T follicular helper cell (primary cell): ENCODE results near the gene FAM170B.

Experiments
- DNase-seq: peaks from one replicate; pipeline ENCODE4 v3.0.0-alpha.2; 2020; ENCODE audit warnings: low read depth

FAM170B gene

DNA sequence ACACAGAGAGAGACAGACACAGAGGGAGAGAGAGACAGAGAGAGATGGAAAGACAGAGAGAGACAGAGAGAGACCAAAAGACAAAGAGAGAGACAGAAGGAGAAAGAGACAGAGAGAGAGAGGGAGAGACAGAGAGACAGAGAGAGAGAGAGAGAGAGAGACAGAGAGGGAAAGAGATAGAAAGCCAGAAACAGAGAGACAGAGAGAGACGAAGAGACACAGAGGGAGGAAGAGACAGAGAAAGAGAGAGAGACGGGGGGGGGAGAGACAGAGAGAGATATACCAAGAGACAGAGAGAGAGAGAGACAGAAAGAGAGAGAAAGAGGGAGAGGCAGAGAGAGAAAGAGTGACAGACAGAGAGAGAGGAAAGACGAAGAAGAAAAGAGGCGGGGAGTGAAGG lies 28.7 kb downstream of the FAM170B start:
- no peak for DNase-seq

- no peak for DNase-seq
These were observed 29.5 kb downstream of the FAM170B start for GRCh38 chr10:49104323-49104722.

DNA sequence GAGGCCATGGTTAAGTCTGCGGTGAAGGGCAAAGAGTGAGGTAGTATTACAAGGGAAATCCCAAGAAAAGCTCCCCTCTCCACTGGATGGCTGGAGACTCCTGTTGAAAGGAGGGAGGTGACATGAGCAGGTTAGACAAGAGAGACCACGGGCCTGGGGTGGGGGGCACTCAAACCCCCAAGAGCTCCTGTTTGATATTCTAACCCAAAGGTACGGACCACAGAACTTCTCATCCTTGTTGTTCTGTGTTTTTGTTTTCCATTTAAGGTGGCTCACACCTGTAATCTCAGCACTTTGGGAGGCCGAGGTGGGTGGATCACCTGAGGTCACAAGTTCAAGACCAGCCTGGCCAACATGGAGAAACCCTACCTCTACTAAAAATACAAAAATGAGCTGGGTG lies 30.1 kb downstream of the FAM170B start:
- DNase-seq = no peak

- no peak for DNase-seq
These were observed 34.8 kb downstream of the FAM170B start for GRCh38 chr10:49099046-49099445.

GRCh38 chr10:49096890-49097445 lies 36.9 kb downstream of the FAM170B start:
- DNase-seq = no peak

- no peak for DNase-seq
These were observed 39.2 kb downstream of the FAM170B start for GRCh38 chr10:49094646-49095045.

- DNase-seq = no peak
These were observed 39.9 kb downstream of the FAM170B start for GRCh38 chr10:49093922-49094321.

GRCh38 chr10:49092477-49092876 lies 41.3 kb downstream of the FAM170B start:
- DNase-seq = no peak

DNA sequence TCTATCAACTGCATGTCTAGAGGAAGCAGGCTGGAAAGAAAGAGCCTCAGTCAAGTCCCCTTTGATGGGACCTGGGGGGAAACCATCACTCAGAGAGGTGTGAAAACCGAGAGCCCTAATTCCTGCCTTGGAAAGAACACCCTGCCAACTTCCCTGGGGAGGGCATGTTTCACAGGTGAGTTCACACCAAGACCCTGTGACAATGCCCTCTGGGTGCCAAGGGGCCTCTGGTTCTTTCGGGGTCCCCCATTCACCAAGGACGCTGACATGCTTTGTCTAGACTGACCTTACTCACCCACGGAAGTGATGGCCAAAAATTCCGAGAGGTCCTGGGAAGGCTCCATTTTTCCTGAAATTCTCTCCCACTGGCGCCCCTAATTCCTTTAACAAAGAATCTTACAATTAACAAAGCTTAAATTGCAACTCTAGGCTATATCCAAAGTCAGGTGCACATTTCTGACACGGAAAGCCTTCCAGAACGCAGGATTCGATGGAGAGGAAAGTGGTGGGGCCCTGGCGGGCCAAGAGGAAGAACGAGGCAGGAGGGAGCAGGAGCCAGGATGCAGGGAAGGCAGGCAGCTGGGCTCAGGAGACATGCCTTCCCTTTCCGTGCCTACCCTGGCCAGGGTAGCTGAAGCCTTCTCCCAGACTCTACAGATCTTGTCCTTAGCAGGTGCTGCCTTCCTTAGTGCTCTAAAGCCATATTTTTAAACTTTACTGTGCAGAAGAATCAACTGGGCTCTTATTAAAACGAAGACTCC lies 42.2 kb downstream of the FAM170B start:
- DNase-seq = no peak

DNA sequence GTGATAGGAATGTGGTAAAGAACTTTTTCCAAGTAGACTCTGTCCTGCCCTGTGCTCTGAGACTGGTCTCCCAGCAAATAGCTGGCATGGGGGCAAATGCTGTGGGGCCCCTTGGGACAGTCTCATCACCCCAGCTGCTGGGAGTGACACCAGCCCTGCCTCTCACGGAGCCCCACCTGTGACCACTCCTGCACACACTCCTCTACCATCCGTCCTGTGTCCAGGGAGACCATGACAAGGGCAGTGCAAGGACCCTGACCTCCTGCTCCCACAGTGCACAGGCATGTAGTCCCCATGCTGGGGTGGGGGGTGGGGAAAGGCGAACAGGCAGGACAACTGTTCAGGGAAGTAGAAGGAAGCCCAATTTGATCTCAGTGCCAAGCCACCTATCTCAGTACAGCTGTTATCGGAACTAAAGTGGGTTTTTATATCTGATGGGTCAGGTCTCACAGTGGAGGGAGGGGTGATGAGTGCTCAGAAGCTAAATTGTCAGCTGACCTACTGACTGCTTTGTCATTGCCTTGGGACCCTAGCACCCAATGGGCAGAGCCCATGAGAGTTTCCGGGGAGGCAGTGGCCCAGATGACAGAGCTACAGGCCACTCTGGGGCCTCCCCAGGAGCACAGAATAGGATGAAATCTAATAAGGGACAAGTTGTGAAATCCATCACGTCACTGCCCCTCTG lies 43.0 kb downstream of the FAM170B start:
- no peak for DNase-seq

DNA sequence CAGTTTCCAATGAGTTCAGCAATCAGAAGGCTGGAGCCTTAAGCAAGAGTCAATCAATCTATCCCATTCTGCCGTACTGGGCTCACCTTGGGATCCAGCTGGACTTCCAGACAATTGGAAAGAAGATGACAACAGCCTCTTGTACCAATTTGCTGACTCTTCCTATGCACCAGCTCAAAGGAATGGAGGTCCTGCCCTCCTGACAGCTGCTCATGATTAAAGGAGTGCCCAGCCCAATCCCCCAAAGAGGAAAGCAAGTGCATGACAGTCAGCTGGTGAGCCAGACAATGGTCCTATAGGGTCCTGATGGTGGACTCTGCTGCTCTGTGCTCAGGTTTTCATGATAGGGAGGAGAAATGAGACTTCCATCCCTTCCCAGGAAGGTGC lies 43.6 kb downstream of the FAM170B start:
- no peak for DNase-seq

- no peak for DNase-seq
These were observed 44.1 kb downstream of the FAM170B start for GRCh38 chr10:49089557-49090188.

GRCh38 chr10:49089152-49089551 lies 44.7 kb downstream of the FAM170B start:
- DNase-seq = no peak

DNA sequence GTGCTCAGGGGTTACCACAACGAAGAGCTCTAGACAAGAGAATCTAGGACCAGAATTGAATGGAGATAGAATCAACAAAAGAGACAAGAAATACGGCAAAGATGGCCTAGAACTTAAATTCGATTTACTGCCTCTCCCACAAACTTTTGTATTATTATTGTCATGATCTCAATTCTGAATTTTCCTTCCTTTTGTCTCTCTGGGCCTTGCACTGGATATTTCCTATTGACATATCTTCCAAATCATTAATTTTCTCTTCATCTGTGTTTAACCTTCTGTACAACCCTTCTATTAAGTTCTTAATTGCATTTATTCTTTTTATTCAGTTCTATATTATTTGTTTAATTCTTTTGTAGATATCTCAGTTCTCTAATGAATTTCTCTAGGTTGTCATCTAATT lies 46.9 kb downstream of the FAM170B start:
- DNase-seq = no peak

DNA sequence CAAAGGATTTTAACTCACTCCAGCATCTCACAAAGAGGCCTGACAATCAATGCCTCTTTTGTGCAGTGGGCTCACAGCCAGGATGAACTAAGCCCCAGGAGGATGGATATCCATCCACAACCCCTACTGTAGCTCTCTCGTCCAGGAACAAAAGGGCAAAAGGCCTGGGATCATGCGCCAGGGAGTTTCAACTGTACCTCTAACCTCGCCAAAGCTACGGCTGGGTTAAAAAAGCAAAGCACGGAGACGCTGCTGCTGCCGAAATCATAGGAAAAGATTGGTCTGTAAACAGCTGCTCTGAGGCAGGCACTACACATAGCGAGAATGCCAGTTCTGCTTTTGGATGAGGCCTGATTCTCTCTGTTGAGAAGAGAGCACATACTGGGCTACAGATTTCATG lies 50.6 kb downstream of the FAM170B start:
- no peak for DNase-seq

DNA sequence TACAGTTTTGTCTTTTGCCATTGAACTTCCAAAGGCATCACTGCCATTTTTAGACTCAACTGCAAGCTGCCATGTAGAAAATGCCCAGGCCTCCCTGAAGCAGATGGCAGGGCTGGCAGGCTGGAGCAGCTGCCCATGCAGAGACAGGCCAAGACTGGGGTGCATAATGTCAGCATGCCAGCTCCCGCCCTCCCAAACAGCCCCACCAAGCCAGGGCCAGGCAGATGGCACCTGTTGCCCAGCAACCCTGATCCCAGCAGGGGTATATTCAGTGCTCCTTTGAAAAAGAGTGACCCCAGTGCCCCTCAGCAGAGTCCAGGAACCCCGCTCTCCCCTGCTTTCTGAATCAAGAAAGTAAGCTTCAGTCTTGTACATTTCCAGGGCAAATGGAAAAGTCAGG lies 51.1 kb downstream of the FAM170B start:
- no peak for DNase-seq

DNA sequence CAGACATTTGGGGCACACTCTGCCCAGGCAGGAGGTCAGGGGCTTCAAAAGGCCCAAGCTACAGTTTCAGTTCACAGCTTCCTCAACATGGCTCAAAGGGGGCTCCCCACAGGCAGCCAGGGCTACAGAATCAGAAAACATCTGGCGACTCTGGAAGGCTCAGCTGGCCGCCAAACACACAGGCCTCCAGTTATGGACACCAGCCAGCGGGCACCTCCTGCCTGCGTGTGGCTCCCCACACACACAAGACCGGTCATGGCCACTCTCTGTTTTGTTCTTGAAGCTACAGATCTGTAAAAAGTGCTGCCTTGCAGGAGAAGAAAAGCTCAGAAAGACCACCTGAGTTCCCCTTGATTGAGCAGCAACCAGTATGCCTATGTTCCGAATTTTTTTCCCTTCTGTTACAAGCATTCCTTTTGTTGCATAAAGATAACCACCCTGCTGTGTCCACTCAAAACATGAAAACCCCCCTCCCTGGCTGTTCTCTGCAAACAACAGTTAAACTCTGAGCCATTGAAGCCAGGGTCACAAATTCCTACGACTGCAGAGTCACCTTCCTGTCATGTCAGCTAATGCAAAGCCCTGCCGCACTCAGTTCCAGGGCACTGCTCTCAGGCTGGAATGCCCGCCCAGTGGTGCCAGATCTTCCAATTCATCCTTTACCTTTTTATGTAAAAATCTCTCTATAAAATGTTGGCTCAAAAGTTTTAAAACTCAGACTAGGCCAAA lies 52.1 kb downstream of the FAM170B start:
- DNase-seq = no peak
